ENCODE measurements around the gene EPHB2. TPM values are rescaled to one million over a fixed set of nuclear protein-coding genes. Genes with fewer than 3 reads are reported as not detected.
A peak's percentile ranks its signal among the peaks of the same experiment; 100 is the strongest.

EPHB2 gene
- total RNA-seq, 1 experiment from 2014 or later, result 0.45 TPM

DNA sequence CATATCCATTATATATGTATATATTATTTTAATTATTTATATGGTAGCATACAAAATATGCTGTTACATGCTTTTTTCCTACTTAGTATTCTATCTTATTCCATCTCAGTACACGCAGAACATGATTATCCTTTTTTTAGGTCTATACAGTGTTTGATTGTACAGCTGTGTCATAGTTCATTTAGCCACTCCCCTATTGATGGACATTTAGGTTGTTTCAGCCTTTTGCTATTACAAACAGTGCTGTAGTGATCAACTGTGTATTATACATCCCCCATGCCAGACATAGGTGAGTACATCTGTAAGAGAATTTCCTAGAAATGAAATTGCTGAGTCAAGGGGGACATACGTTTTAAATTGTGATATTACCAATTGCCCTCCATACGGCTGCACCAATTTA lies 246.4 kb downstream of the EPHB2 start:
- Histone ChIP-seq H3K4me3 (ENCODE audit: low read length) (no peak overlapping the region), H3K9me2 (replicated peaks; ENCODE audit: insufficient read depth, low read length) (no peaks in the 10 kb centered on the region), H3K4me2 (ENCODE audit: low read depth, low read length, poor library complexity, severe bottlenecking) (no peak overlapping the region), H3K9ac (ENCODE audit: low read length) (no peak overlapping the region), H3K27me3 (ENCODE audit: low read length) (no peaks in the 10 kb centered on the region), H2AFZ (ENCODE audit: low read length) (no peak overlapping the region), H3K36me3 (ENCODE audit: insufficient read depth, low read length) (no peaks in the 10 kb centered on the region), H4K20me1 (ENCODE audit: insufficient read depth, low read depth, low read length) (no peaks in the 10 kb centered on the region), H3K4me1 (ENCODE audit: low read length) (peaks cover 8% of the 10 kb centered on the region), H3K79me2 (ENCODE audit: low read length) (no peaks in the 10 kb centered on the region), H3K27ac (ENCODE audit: low read length) (no peak overlapping the region), H3K9me3 (ENCODE audit: low read length) (no peaks in the 10 kb centered on the region)
- no peak for DNase-seq

DNA sequence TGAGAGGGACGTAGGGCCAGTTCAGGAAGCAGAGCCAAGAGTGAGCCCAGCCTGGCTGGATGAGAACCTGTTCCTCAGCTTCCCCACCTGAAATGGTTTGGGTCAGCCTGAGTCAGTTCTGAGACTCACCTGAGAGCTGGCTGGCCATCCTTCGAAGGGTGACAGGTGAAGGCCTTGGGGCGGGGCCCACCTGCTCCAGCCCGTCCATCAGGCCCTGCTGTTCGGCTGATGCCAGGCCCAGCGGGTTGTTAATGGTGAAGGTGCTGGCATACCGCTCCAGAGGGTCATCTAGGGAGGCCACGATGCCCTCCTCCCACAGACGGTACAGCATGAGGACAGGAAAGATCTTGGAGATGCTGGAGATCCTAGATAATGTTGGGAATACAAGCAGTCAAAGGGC lies 247.9 kb downstream of the EPHB2 start:
- H3K4me2 ChIP-seq (ENCODE audit: low read depth, low read length, poor library complexity, severe bottlenecking), result no peak overlapping the region
- no peaks in the 10 kb centered on the region for H3K27me3 ChIP-seq (ENCODE audit: low read length)
- H4K20me1 ChIP-seq (ENCODE audit: insufficient read depth, low read depth, low read length), result no peaks in the 10 kb centered on the region
- H3K4me3 ChIP-seq (ENCODE audit: low read length), result no peak overlapping the region
- no peaks in the 10 kb centered on the region for H3K36me3 ChIP-seq (ENCODE audit: insufficient read depth, low read length)
- H3K27ac ChIP-seq (ENCODE audit: low read length), result no peak overlapping the region
- no peaks in the 10 kb centered on the region for H3K9me2 ChIP-seq (replicated peaks; ENCODE audit: insufficient read depth, low read length)
- no peak overlapping the region for H3K9ac ChIP-seq (ENCODE audit: low read length)
- no peaks in the 10 kb centered on the region for H3K79me2 ChIP-seq (ENCODE audit: low read length)
- no peak for DNase-seq
- H3K4me1 ChIP-seq (ENCODE audit: low read length), result peaks cover 8% of the 10 kb centered on the region
- no peaks in the 10 kb centered on the region for H3K9me3 ChIP-seq (ENCODE audit: low read length)
- no peak overlapping the region for H2AFZ ChIP-seq (ENCODE audit: low read length)

DNA sequence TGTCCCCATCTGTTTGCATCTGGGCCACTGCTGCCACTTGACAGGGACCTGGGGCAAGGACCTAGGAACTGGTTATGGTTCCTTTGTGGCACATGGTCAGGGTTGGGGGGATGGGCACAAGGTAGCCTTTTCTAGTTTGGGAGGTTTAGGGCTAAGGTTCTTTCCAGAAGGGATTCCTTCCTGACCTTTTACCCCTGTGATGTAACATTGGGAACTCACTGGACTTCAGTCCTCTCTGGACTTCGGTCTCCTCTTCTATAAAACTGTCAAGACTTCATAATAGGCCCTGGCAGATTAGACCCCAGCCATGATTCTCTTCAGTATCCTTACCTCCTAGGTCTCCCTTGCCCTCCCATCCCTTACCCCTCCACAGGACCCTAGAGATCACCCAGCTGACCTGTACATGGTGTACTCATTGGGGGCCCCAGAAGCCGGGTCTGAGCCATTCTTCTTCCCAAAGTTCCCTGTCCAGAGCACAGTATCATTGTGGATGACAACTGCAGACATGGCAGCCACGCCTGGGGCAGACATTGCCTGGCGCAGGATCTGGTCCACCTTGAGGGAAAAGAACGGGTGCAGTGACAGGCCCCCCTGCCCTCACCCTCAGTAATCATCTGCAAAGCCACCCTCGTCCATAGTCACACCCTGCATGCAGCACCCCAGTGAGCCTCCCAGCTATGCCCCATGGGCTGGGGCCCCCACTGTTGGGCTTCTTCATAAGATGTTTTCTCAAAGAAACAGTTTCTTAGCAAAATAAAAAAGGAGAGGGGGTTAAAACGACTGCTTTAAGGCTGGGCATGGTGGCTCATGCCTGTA lies 249.1 kb downstream of the EPHB2 start:
- no peak overlapping the region for H3K27ac ChIP-seq (ENCODE audit: low read length)

DNA sequence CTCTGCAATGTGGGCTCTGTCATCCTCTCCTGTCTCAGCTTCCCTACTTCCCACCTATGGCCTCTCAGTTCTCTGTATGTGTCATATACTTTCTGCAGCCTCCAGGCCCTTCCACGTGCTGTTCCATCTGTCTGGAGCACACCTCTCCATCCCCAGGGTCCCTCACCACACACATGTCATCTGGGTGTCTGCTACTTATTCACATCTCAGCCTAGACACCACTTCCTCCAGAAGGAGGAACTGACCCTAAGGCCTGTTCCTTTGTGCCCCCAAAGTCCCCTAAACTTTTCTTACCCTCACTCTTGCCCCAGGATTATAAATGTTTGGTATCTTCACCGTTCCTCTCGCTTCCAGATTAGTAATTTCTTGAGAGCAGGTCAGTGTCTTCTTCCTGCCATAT lies 251.9 kb downstream of the EPHB2 start:
- no peaks in the 10 kb centered on the region for H3K36me3 ChIP-seq (ENCODE audit: insufficient read depth, low read length)
- DNase-seq, result no peak
- H3K27ac ChIP-seq (ENCODE audit: low read length), result no peak overlapping the region
- H3K4me1 ChIP-seq (ENCODE audit: low read length), result peaks cover 8% of the 10 kb centered on the region
- no peaks in the 10 kb centered on the region for H3K27me3 ChIP-seq (ENCODE audit: low read length)
- H3K9me3 ChIP-seq (ENCODE audit: low read length), result no peaks in the 10 kb centered on the region
- no peak overlapping the region for H2AFZ ChIP-seq (ENCODE audit: low read length)
- H3K4me3 ChIP-seq (ENCODE audit: low read length), result no peak overlapping the region
- H3K9me2 ChIP-seq (replicated peaks; ENCODE audit: insufficient read depth, low read length), result no peaks in the 10 kb centered on the region
- no peaks in the 10 kb centered on the region for H3K79me2 ChIP-seq (ENCODE audit: low read length)
- H3K4me2 ChIP-seq (ENCODE audit: low read depth, low read length, poor library complexity, severe bottlenecking), result no peak overlapping the region
- H4K20me1 ChIP-seq (ENCODE audit: insufficient read depth, low read depth, low read length), result no peaks in the 10 kb centered on the region
- no peak overlapping the region for H3K9ac ChIP-seq (ENCODE audit: low read length)

More for the DNA sequence above, 249.1 kb downstream of the EPHB2 start:
- no peak for DNase-seq
- no peaks in the 10 kb centered on the region for H3K9me3 ChIP-seq (ENCODE audit: low read length)
- H3K27me3 ChIP-seq (ENCODE audit: low read length), result no peaks in the 10 kb centered on the region
- no peaks in the 10 kb centered on the region for H4K20me1 ChIP-seq (ENCODE audit: insufficient read depth, low read depth, low read length)
- no peaks in the 10 kb centered on the region for H3K79me2 ChIP-seq (ENCODE audit: low read length)
- H3K4me3 ChIP-seq (ENCODE audit: low read length), result no peak overlapping the region
- no peak overlapping the region for H2AFZ ChIP-seq (ENCODE audit: low read length)
- no peaks in the 10 kb centered on the region for H3K36me3 ChIP-seq (ENCODE audit: insufficient read depth, low read length)
- no peaks in the 10 kb centered on the region for H3K9me2 ChIP-seq (replicated peaks; ENCODE audit: insufficient read depth, low read length)
- H3K9ac ChIP-seq (ENCODE audit: low read length), result no peak overlapping the region
- no peak overlapping the region for H3K4me2 ChIP-seq (ENCODE audit: low read depth, low read length, poor library complexity, severe bottlenecking)
- H3K4me1 ChIP-seq (ENCODE audit: low read length), result peaks cover 8% of the 10 kb centered on the region

DNA sequence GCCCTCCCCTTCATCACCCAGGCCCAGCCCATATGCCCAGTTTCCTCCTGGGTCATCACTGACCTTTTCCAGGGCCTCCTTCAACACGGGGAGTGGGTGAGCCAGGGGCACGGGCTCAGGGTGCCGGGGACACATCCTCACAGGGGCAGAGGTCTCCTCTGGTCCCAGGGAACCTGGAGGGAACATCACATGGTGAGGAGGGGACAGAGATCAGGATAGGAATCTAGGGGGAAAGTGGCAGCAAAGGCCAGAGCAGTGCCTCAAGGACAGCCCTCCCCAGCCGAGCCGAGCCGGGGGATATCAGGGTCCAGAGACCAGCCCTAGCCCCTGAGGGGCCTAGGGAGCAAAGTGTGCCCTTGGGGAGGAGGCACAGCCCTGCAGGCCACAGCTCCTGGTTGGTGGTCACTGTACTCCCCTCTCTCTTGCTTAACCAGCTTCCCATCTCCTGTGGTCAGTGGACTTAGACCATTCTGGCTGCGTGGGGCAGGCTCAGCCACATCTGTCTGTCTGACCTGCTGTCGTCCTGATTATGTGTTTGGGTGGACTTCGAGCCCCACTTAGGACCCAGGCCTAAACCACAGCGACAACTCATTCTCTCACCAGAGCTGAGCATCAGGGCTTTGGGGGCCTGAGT lies 252.5 kb downstream of the EPHB2 start:
- Histone ChIP-seq H3K9me3 (ENCODE audit: low read length) (no peaks in the 10 kb centered on the region), H2AFZ (ENCODE audit: low read length) (no peak overlapping the region), H3K36me3 (ENCODE audit: insufficient read depth, low read length) (no peaks in the 10 kb centered on the region), H3K27me3 (ENCODE audit: low read length) (no peaks in the 10 kb centered on the region), H3K4me2 (ENCODE audit: low read depth, low read length, poor library complexity, severe bottlenecking) (no peak overlapping the region), H3K79me2 (ENCODE audit: low read length) (no peaks in the 10 kb centered on the region), H3K27ac (ENCODE audit: low read length) (no peak overlapping the region), H3K4me3 (ENCODE audit: low read length) (no peak overlapping the region), H4K20me1 (ENCODE audit: insufficient read depth, low read depth, low read length) (no peaks in the 10 kb centered on the region), H3K4me1 (ENCODE audit: low read length) (peaks cover 8% of the 10 kb centered on the region), H3K9ac (ENCODE audit: low read length) (no peak overlapping the region), H3K9me2 (replicated peaks; ENCODE audit: insufficient read depth, low read length) (no peaks in the 10 kb centered on the region)
- no peak for DNase-seq

DNA sequence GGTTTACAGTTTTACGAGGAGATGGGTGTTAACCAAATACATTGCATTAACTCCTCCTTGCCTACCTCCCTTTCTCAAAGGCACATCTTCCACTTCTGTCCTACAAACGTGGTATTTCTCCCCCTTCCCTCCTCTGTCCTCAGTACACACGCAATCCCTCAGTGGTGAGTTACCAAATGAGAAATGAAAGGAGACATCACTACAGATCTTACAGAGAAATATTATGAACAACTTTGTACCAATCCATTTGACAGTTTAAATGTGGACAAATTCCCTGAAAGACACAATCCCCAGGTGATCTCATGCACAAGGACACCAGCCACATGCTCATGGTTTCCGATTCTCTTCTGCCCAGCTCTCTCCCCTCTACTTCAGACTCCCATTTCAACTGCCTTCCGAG lies 255.7 kb downstream of the EPHB2 start:
- Histone ChIP-seq H3K27me3 (ENCODE audit: low read length) (no peaks in the 10 kb centered on the region), H4K20me1 (ENCODE audit: insufficient read depth, low read depth, low read length) (no peaks in the 10 kb centered on the region), H2AFZ (ENCODE audit: low read length) (no peak overlapping the region), H3K9me3 (ENCODE audit: low read length) (no peaks in the 10 kb centered on the region), H3K9ac (ENCODE audit: low read length) (no peak overlapping the region), H3K79me2 (ENCODE audit: low read length) (no peaks in the 10 kb centered on the region), H3K9me2 (replicated peaks; ENCODE audit: insufficient read depth, low read length) (no peaks in the 10 kb centered on the region), H3K27ac (ENCODE audit: low read length) (no peak overlapping the region), H3K4me1 (ENCODE audit: low read length) (peaks cover under 1% of the 10 kb centered on the region; the same call in 1 of the 2 replicates), H3K4me3 (ENCODE audit: low read length) (no peak overlapping the region), H3K36me3 (ENCODE audit: insufficient read depth, low read length) (no peaks in the 10 kb centered on the region), H3K4me2 (ENCODE audit: low read depth, low read length, poor library complexity, severe bottlenecking) (no peak overlapping the region)
- no peak for DNase-seq

DNA sequence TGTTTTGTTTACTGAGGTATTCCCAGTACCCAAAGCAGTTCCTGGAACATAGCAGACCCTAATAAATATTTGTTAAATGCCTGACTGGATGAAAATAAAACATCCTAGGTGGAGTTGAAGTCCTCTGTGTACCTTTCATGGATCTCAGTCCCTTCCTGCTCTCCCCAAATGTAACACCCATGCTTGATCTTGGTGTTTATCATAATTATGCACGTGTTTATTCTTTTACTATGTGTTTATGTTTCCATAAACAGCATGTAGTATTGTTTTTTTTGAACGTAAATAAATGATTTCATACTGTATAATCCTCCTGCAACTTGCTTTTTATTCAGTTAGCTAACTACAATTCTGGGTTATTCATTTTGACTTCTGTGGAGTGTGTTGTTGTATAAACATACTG lies 257.2 kb downstream of the EPHB2 start:
- Histone ChIP-seq H3K27ac (ENCODE audit: low read length) (no peak overlapping the region), H3K9ac (ENCODE audit: low read length) (no peak overlapping the region), H3K4me2 (ENCODE audit: low read depth, low read length, poor library complexity, severe bottlenecking) (no peak overlapping the region), H3K9me3 (ENCODE audit: low read length) (no peaks in the 10 kb centered on the region), H3K27me3 (ENCODE audit: low read length) (no peaks in the 10 kb centered on the region), H4K20me1 (ENCODE audit: insufficient read depth, low read depth, low read length) (no peaks in the 10 kb centered on the region), H3K4me1 (ENCODE audit: low read length) (peaks cover 9% of the 10 kb centered on the region), H3K79me2 (ENCODE audit: low read length) (no peaks in the 10 kb centered on the region), H3K36me3 (ENCODE audit: insufficient read depth, low read length) (no peaks in the 10 kb centered on the region), H3K9me2 (replicated peaks; ENCODE audit: insufficient read depth, low read length) (no peaks in the 10 kb centered on the region), H3K4me3 (ENCODE audit: low read length) (no peak overlapping the region), H2AFZ (ENCODE audit: low read length) (no peak overlapping the region)
- DNase-seq, result no peak

DNA sequence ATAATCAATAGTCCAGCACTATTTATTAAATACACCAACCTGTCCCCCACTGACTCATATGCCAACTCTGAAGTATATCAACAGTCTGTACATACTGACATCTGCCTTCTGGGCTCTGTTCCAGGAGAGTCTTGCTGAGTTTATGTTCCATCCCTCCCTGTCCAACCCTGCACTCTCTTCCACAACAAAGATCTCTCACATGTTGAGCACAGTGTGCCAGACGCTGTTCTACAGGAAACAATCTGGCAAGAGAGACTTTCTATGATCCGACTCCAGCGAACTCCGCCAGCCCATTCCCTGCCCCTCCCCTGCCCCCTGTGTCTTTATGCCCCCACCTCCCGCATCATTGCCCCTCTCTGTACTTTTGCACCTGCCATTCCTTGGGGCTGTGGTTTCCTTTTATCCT lies 258.7 kb downstream of the EPHB2 start:
- H4K20me1 ChIP-seq (ENCODE audit: insufficient read depth, low read depth, low read length), result no peaks in the 10 kb centered on the region
- peak; percentile 15 for DNase-seq

More for the DNA sequence above, 258.7 kb downstream of the EPHB2 start:
- Histone ChIP-seq H3K9me3 (ENCODE audit: low read length) (no peaks in the 10 kb centered on the region), H3K79me2 (ENCODE audit: low read length) (no peaks in the 10 kb centered on the region), H3K9me2 (replicated peaks; ENCODE audit: insufficient read depth, low read length) (no peaks in the 10 kb centered on the region), H3K27me3 (ENCODE audit: low read length) (no peaks in the 10 kb centered on the region), H2AFZ (ENCODE audit: low read length) (no peak overlapping the region), H3K9ac (ENCODE audit: low read length) (no peak overlapping the region), H3K27ac (ENCODE audit: low read length) (no peak overlapping the region), H3K4me1 (ENCODE audit: low read length) (peaks cover 9% of the 10 kb centered on the region), H3K4me3 (ENCODE audit: low read length) (no peak overlapping the region), H3K36me3 (ENCODE audit: insufficient read depth, low read length) (no peaks in the 10 kb centered on the region), H3K4me2 (ENCODE audit: low read depth, low read length, poor library complexity, severe bottlenecking) (no peak overlapping the region)

Data from Karpas-422 (cell line).